OCI-LY1 (cell line): ENCODE measurements around the gene KIF15.
"Not testable (repeated sequence)": the region's sequence is repeated elsewhere in the genome, so short reads cannot be mapped to it uniquely, and the experiment has no call there.

ENCODE experiments used
- H2AFZ ChIP-seq: fragments of 200-600 bp; sonication (generic), shearing (Covaris generic); 2 replicates; pipeline ENCODE4 v1.6.0; 2014; ENCODE audit warnings: antibody characterized with exemption, mild to moderate bottlenecking, low read length
- H3F3A ChIP-seq: fragments of 200-600 bp; sonication (generic), shearing (Covaris generic); 2 replicates; pipeline ENCODE4 v1.6.0; 2014; ENCODE audit warnings: mild to moderate bottlenecking, antibody characterized with exemption, low read length, moderate library complexity; ENCODE audit not compliant: insufficient read depth
- H3K27ac ChIP-seq: fragments of 200-600 bp; sonication (generic); 2 replicates; pipeline ENCODE4 v1.5.1; 2014; ENCODE audit warnings: low read length, mixed run types, mild to moderate bottlenecking, low read depth; ENCODE audit not compliant: poor library complexity, severe bottlenecking
- H3K27me3 ChIP-seq: fragments of 200-600 bp; sonication (generic); 2 replicates; pipeline ENCODE4 v1.6.0; 2014; ENCODE audit warnings: antibody characterized with exemption, mild to moderate bottlenecking, low read length, moderate library complexity; ENCODE audit not compliant: insufficient read depth
- H3K36me3 ChIP-seq: fragments of 200-600 bp; sonication (generic); 2 replicates; pipeline ENCODE4 v1.6.1; 2014; ENCODE audit warnings: mild to moderate bottlenecking, antibody characterized with exemption, low read length, moderate library complexity, mixed read lengths; ENCODE audit not compliant: insufficient read depth
- H3K4me1 ChIP-seq: fragments of 200-600 bp; sonication (generic); 2 replicates; pipeline ENCODE4 v1.5.1; 2014; ENCODE audit warnings: mild to moderate bottlenecking, low read length, moderate library complexity; ENCODE audit not compliant: insufficient read depth, severe bottlenecking
- H3K4me2 ChIP-seq: fragments of 200-600 bp; sonication (generic), shearing (Covaris generic); 2 replicates; pipeline ENCODE4 v1.6.1; 2014; ENCODE audit warnings: low read length
- H3K4me3 ChIP-seq: fragments of 200-600 bp; sonication (generic); 2 replicates; pipeline ENCODE4 v1.5.1; 2014; ENCODE audit warnings: low read length, low read depth, mild to moderate bottlenecking, mixed read lengths; ENCODE audit not compliant: poor library complexity, severe bottlenecking
- H3K79me2 ChIP-seq: fragments of 200-600 bp; shearing (Covaris generic); 2 replicates; pipeline ENCODE4 v1.6.1; 2016; ENCODE audit warnings: mixed run types, low read length, mixed read lengths; ENCODE audit not compliant: insufficient read depth
- H3K9ac ChIP-seq: fragments of 200-600 bp; sonication (generic), shearing (Covaris generic); 2 replicates; pipeline ENCODE4 v1.6.1; 2014; ENCODE audit warnings: mild to moderate bottlenecking, low read length, mixed read lengths
- H3K9me2 ChIP-seq: fragments of 200-600 bp; sonication (generic), shearing (Covaris generic); 2 replicates; pipeline ENCODE4 v1.6.1; 2014; ENCODE audit warnings: low read depth, mild to moderate bottlenecking, low read length, mixed read lengths
- H3K9me3 ChIP-seq: fragments of 200-600 bp; shearing (Covaris generic); 2 replicates; pipeline ENCODE4 v1.6.1; 2014; ENCODE audit warnings: low read length, mixed read lengths
- H4K20me1 ChIP-seq: fragments of 200-600 bp; sonication (generic), shearing (Covaris generic); 2 replicates; pipeline ENCODE4 v1.6.0; 2016; ENCODE audit warnings: mild to moderate bottlenecking, low read length; ENCODE audit not compliant: insufficient read depth
- CTCF ChIP-seq: fragments of 200-600 bp; sonication (generic), shearing (Covaris generic); IDR thresholded peaks from 2 replicates; pipeline ENCODE4 v1.5.1; 2017; ENCODE audit warnings: mild to moderate bottlenecking, antibody characterized with exemption, low read length, moderate library complexity, mixed read lengths
- EZH2 ChIP-seq: fragments of 200-600 bp; sonication (generic), shearing (Covaris generic); IDR thresholded peaks from 2 replicates; pipeline ENCODE4 v1.8.0; 2017; ENCODE audit warnings: borderline replicate concordance, mixed run types, mild to moderate bottlenecking, antibody characterized with exemption, low read length, moderate library complexity, mixed read lengths

The KIF15 gene

GRCh38 chr3:44814751-44815150 lies 53.2 kb downstream of the KIF15 start:
- TF ChIP-seq CTCF (no peak), EZH2 (no peak)
- Histone ChIP-seq H2AFZ (no peak overlapping the region), H3K9me2 (no peaks in the 10 kb centered on the region), H3K9me3 (no peaks in the 10 kb centered on the region), H3K4me3 (no peak overlapping the region), H3K27me3 (no peaks in the 10 kb centered on the region), H3K36me3 (peaks cover 70% of the 10 kb centered on the region), H3K79me2 (no peaks in the 10 kb centered on the region), H4K20me1 (no peaks in the 10 kb centered on the region), H3K4me1 (no peaks in the 10 kb centered on the region), H3K9ac (no peak overlapping the region), H3F3A (no peaks in the 10 kb centered on the region), H3K4me2 (no peak overlapping the region), H3K27ac (no peak overlapping the region)

- not testable (repeated sequence) for H3K9me2 ChIP-seq, H3K27ac ChIP-seq, H3K4me2 ChIP-seq, H2AFZ ChIP-seq, H3K27me3 ChIP-seq, H3F3A ChIP-seq, H3K9me3 ChIP-seq, H4K20me1 ChIP-seq, H3K4me3 ChIP-seq, H3K79me2 ChIP-seq, H3K4me1 ChIP-seq, H3K9ac ChIP-seq
- peaks cover 57% of the 10 kb centered on the region for H3K36me3 ChIP-seq
These were observed 54.7 kb downstream of the KIF15 start for GRCh38 chr3:44816334-44816733.

GRCh38 chr3:44821206-44821605 lies 59.6 kb downstream of the KIF15 start:
- H3K79me2 ChIP-seq, H3K9me3 ChIP-seq, H2AFZ ChIP-seq, H3K4me3 ChIP-seq, H3K9ac ChIP-seq, H3K27ac ChIP-seq, H4K20me1 ChIP-seq, H3F3A ChIP-seq, H3K9me2 ChIP-seq, H3K4me2 ChIP-seq, H3K27me3 ChIP-seq, H3K4me1 ChIP-seq: not testable (repeated sequence)
- peaks cover 42% of the 10 kb centered on the region for H3K36me3 ChIP-seq

GRCh38 chr3:44825264-44825925 lies 63.8 kb downstream of the KIF15 start:
- no peak overlapping the region for H2AFZ ChIP-seq
- no peaks in the 10 kb centered on the region for H3K9me3 ChIP-seq
- no peak overlapping the region for H3K9ac ChIP-seq
- peaks cover 66% of the 10 kb centered on the region for H3K36me3 ChIP-seq
- no peaks in the 10 kb centered on the region for H4K20me1 ChIP-seq
- H3K4me1 ChIP-seq, result no peaks in the 10 kb centered on the region
- no peaks in the 10 kb centered on the region for H3K79me2 ChIP-seq
- no peak overlapping the region for H3K4me3 ChIP-seq
- H3K9me2 ChIP-seq, result no peaks in the 10 kb centered on the region
- no peaks in the 10 kb centered on the region for H3K27me3 ChIP-seq
- H3K27ac ChIP-seq, result no peak overlapping the region
- TF ChIP-seq CTCF (no peak), EZH2 (no peak)
- no peak overlapping the region for H3K4me2 ChIP-seq
- H3F3A ChIP-seq, result no peaks in the 10 kb centered on the region
